Stimulated activated effector memory CD8-positive, alpha-beta T cell treated with anti-CD3 and anti-CD28 coated beads, Interleukin-12 subunit alpha, Interleukin-12 subunit beta, amount 100 ng/mL, for 72 hours (primary cell): ENCODE measurements around the gene SPACA9.

Source experiments
- ATAC-seq: fragments of 150-1000 bp; cut with Tn5 transposase; 2 replicates; pipeline ENCODE4 v1.10.0; 2021
- DNase-seq, 2 donors: peaks; one replicate each; pipeline ENCODE4 v3.0.0; 2021 to 2022; ENCODE audit warnings: low spot score in 2 of 2
- H3K27ac Mint-ChIP-seq: one replicate; pipeline ENCODE4 v1.8.0; 2022; ENCODE audit warnings: mild to moderate bottlenecking, mixed read lengths
- H3K36me3 Mint-ChIP-seq: one replicate; pipeline ENCODE4 v1.8.0; 2022; ENCODE audit warnings: mild to moderate bottlenecking, mixed read lengths
- H3K4me1 Mint-ChIP-seq: one replicate; pipeline ENCODE4 v1.8.0; 2022; ENCODE audit warnings: mixed read lengths
- H3K4me3 Mint-ChIP-seq: one replicate; pipeline ENCODE4 v1.8.0; 2022; ENCODE audit warnings: mild to moderate bottlenecking, mixed read lengths
- H3K9me3 Mint-ChIP-seq: one replicate; pipeline ENCODE4 v1.8.0; 2022; ENCODE audit warnings: mixed read lengths

Gene SPACA9

GRCh38 chr9:132855904-132856303 is 22.8 kb upstream of the SPACA9 start:
- H3K36me3 Mint-ChIP-seq = no peaks in the 10 kb centered on the region
- H3K27ac Mint-ChIP-seq = no peak overlapping the region
- no peak for DNase-seq
- ATAC-seq = no peak
- H3K4me1 Mint-ChIP-seq = peaks cover 7% of the 10 kb centered on the region
- no peak overlapping the region for H3K4me3 Mint-ChIP-seq
- H3K9me3 Mint-ChIP-seq = no peaks in the 10 kb centered on the region

GRCh38 chr9:132857031-132857430 is 21.7 kb upstream of the SPACA9 start:
- Mint-ChIP-seq H3K4me3 (no peak overlapping the region), H3K27ac (no peak overlapping the region), H3K36me3 (no peaks in the 10 kb centered on the region), H3K9me3 (no peaks in the 10 kb centered on the region), H3K4me1 (peaks cover 7% of the 10 kb centered on the region)
- no peak for DNase-seq
- no peak for ATAC-seq

GRCh38 chr9:132857616-132858342 is 20.9 kb upstream of the SPACA9 start:
- no peak for ATAC-seq
- no peak for DNase-seq
- no peak overlapping the region for H3K27ac Mint-ChIP-seq
- H3K9me3 Mint-ChIP-seq = no peaks in the 10 kb centered on the region
- H3K4me3 Mint-ChIP-seq = no peak overlapping the region
- peaks cover 7% of the 10 kb centered on the region for H3K4me1 Mint-ChIP-seq
- no peaks in the 10 kb centered on the region for H3K36me3 Mint-ChIP-seq

- Mint-ChIP-seq H3K4me3 (no peak overlapping the region), H3K36me3 (no peaks in the 10 kb centered on the region), H3K27ac (no peak overlapping the region), H3K9me3 (no peaks in the 10 kb centered on the region), H3K4me1 (peaks cover 7% of the 10 kb centered on the region)
- DNase-seq (no peak), ATAC-seq (no peak)
Measured at GRCh38 chr9:132858751-132859150, 19.9 kb upstream of the SPACA9 start.

- Mint-ChIP-seq H3K9me3 (no peaks in the 10 kb centered on the region), H3K4me1 (peaks cover 5% of the 10 kb centered on the region), H3K4me3 (no peak overlapping the region), H3K36me3 (no peaks in the 10 kb centered on the region), H3K27ac (no peak overlapping the region)
- no peak for DNase-seq
- ATAC-seq = no peak
Measured at GRCh38 chr9:132861666-132862065, 17.0 kb upstream of the SPACA9 start.

GRCh38 chr9:132862533-132862932 is 16.2 kb upstream of the SPACA9 start:
- Mint-ChIP-seq H3K9me3 (no peaks in the 10 kb centered on the region), H3K4me3 (no peak overlapping the region), H3K36me3 (no peaks in the 10 kb centered on the region), H3K4me1 (peaks cover 5% of the 10 kb centered on the region), H3K27ac (no peak overlapping the region)
- DNase-seq (no peak), ATAC-seq (peak; percentile 19)

GRCh38 chr9:132863096-132863495 is 15.6 kb upstream of the SPACA9 start:
- Mint-ChIP-seq H3K27ac (no peak overlapping the region), H3K4me3 (no peak overlapping the region), H3K9me3 (no peaks in the 10 kb centered on the region), H3K4me1 (peaks cover 5% of the 10 kb centered on the region), H3K36me3 (no peaks in the 10 kb centered on the region)
- ATAC-seq (no peak), DNase-seq (no peak)

- peaks cover 5% of the 10 kb centered on the region for H3K4me1 Mint-ChIP-seq
- ATAC-seq (peak; percentile 39), DNase-seq (no peak)
- H3K36me3 Mint-ChIP-seq = no peaks in the 10 kb centered on the region
- no peak overlapping the region for H3K27ac Mint-ChIP-seq
- no peak overlapping the region for H3K4me3 Mint-ChIP-seq
- H3K9me3 Mint-ChIP-seq = no peaks in the 10 kb centered on the region
Measured at GRCh38 chr9:132864277-132864676, 14.4 kb upstream of the SPACA9 start.

- Mint-ChIP-seq H3K27ac (no peak overlapping the region), H3K4me1 (peaks cover 5% of the 10 kb centered on the region), H3K9me3 (no peaks in the 10 kb centered on the region), H3K36me3 (no peaks in the 10 kb centered on the region), H3K4me3 (no peak overlapping the region)
- DNase-seq (no peak), ATAC-seq (no peak)
Measured at GRCh38 chr9:132864691-132865090, 14.0 kb upstream of the SPACA9 start.

- Mint-ChIP-seq H3K27ac (no peak overlapping the region), H3K4me3 (no peak overlapping the region), H3K4me1 (peaks cover 5% of the 10 kb centered on the region), H3K36me3 (no peaks in the 10 kb centered on the region), H3K9me3 (no peaks in the 10 kb centered on the region)
- ATAC-seq = no peak
- no peak for DNase-seq
Measured at GRCh38 chr9:132866898-132867297, 11.8 kb upstream of the SPACA9 start.

- ATAC-seq (no peak), DNase-seq (no peak)
- Mint-ChIP-seq H3K9me3 (no peaks in the 10 kb centered on the region), H3K4me3 (no peak overlapping the region), H3K27ac (peak overlapping the region; percentile 60), H3K4me1 (peaks cover 11% of the 10 kb centered on the region), H3K36me3 (no peaks in the 10 kb centered on the region)
Measured at GRCh38 chr9:132869266-132869665, 9.4 kb upstream of the SPACA9 start.

GRCh38 chr9:132873403-132873802 is 5.3 kb upstream of the SPACA9 start:
- DNase-seq = no peak
- Mint-ChIP-seq H3K4me3 (peak overlapping the region; percentile 35), H3K4me1 (peaks cover 7% of the 10 kb centered on the region), H3K36me3 (no peaks in the 10 kb centered on the region), H3K9me3 (no peaks in the 10 kb centered on the region), H3K27ac (no peak overlapping the region)
- peak; percentile 42 for ATAC-seq

GRCh38 chr9:132875159-132875558 is 3.5 kb upstream of the SPACA9 start:
- H3K27ac Mint-ChIP-seq = no peak overlapping the region
- H3K4me1 Mint-ChIP-seq = peaks cover 20% of the 10 kb centered on the region

GRCh38 chr9:132876849-132877248 is 1.8 kb upstream of the SPACA9 start:
- H3K4me3 Mint-ChIP-seq = peak overlapping the region; percentile 70
- DNase-seq = no peak
- ATAC-seq = no peak
- no peaks in the 10 kb centered on the region for H3K9me3 Mint-ChIP-seq
- no peak overlapping the region for H3K27ac Mint-ChIP-seq
- no peaks in the 10 kb centered on the region for H3K36me3 Mint-ChIP-seq
- H3K4me1 Mint-ChIP-seq = peaks cover 22% of the 10 kb centered on the region

More at GRCh38 chr9:132875159-132875558, 3.5 kb upstream of the SPACA9 start:
- ATAC-seq (no peak), DNase-seq (no peak)
- Mint-ChIP-seq H3K4me3 (no peak overlapping the region), H3K36me3 (no peaks in the 10 kb centered on the region), H3K9me3 (no peaks in the 10 kb centered on the region)

- peak overlapping the region; percentile 70 for H3K4me3 Mint-ChIP-seq
- DNase-seq (no peak), ATAC-seq (no peak)
- H3K4me1 Mint-ChIP-seq = peaks cover 28% of the 10 kb centered on the region
- H3K9me3 Mint-ChIP-seq = no peaks in the 10 kb centered on the region
- no peak overlapping the region for H3K27ac Mint-ChIP-seq
- H3K36me3 Mint-ChIP-seq = no peaks in the 10 kb centered on the region
Measured at GRCh38 chr9:132877458-132877823, 1.3 kb upstream of the SPACA9 start.

GRCh38 chr9:132877824-132878694 is 639 bp upstream of the SPACA9 start, which contains the start of gene AK8:
TSS of gene AK8 (minus strand) at chr9:132878284. CDS start at chr9:132878255, 29 bp downstream.
- H3K4me1 Mint-ChIP-seq = peaks cover 34% of the 10 kb centered on the region
- peak within 1 kb of the TSS; percentile 52 for H3K27ac Mint-ChIP-seq
- DNase-seq (peak; percentile 85 to 87), ATAC-seq (peak; percentile 91)
- H3K4me3 Mint-ChIP-seq = peak within 1 kb of the TSS; percentile 70
- H3K9me3 Mint-ChIP-seq = no peaks in the 10 kb centered on the region
- H3K36me3 Mint-ChIP-seq = no peaks in the 10 kb centered on the region
